CD14-positive monocyte (primary cell): ENCODE results near the gene L3MBTL3. TPM values are rescaled to one million over a fixed set of nuclear protein-coding genes. Genes with fewer than 3 reads are reported as not detected.

Source experiments
- DNase-seq, 3 donors: peaks; one replicate each; pipeline ENCODE4 v3.0.0-alpha.2; 2011 to 2022
- H2AFZ ChIP-seq: 2 replicates; pipeline ENCODE4 v1.6.0; 2012; ENCODE audit warnings: mild to moderate bottlenecking, low read depth, low read length, inconsistent platforms; ENCODE audit not compliant: insufficient read depth, poor library complexity, severe bottlenecking
- H3K27ac ChIP-seq, 2 donors: 1 replicate in 1 of 2; 2 replicates in 1 of 2; pipeline ENCODE4 v1.5.1; 2012 to 2013; ENCODE audit warnings: low read length in 2 of 2, control low read depth in 1 of 2, inconsistent platforms in 1 of 2, low read depth in 1 of 2, mild to moderate bottlenecking in 1 of 2
- H3K27me3 ChIP-seq, 2 donors: one replicate each; pipeline versions ENCODE4 v1.6.0 to v1.6.1; 2011 to 2013; ENCODE audit warnings: low read length in 2 of 2; ENCODE audit not compliant: control insufficient read depth in 2 of 2, insufficient read depth in 2 of 2
- H3K36me3 ChIP-seq, 2 donors: replicated peaks in 1 of 2; 1 replicate in 1 of 2; 2 replicates in 1 of 2; pipeline versions ENCODE4 v1.5.1 to v1.6.1; 2012 to 2013; ENCODE audit warnings: low read length in 2 of 2, control low read depth in 1 of 2, inconsistent platforms in 1 of 2, mild to moderate bottlenecking in 1 of 2; ENCODE audit not compliant: insufficient read depth in 2 of 2, control insufficient read depth in 1 of 2
- H3K4me1 ChIP-seq, 2 donors: 1 replicate in 1 of 2; 2 replicates in 1 of 2; pipeline versions ENCODE4 v1.5.1 to v1.6.1; 2012 to 2013; ENCODE audit warnings: low read length in 2 of 2, control low read depth in 1 of 2, inconsistent platforms in 1 of 2, mild to moderate bottlenecking in 1 of 2, moderate library complexity in 1 of 2; ENCODE audit not compliant: insufficient read depth in 2 of 2, control insufficient read depth in 1 of 2
- H3K4me2 ChIP-seq: replicated peaks from 2 replicates; pipeline ENCODE3; 2012; ENCODE audit warnings: low read length, moderate library complexity, mild to moderate bottlenecking; ENCODE audit not compliant: poor library complexity, severe bottlenecking; ENCODE audit errors: extremely low read depth
- H3K4me3 ChIP-seq, 3 experiments: fragments of 200-600 bp in 1 of 3; sonication (generic) in 1 of 3; replicated peaks in 1 of 3; 1 replicate in 2 of 3; 2 replicates in 1 of 3; pipeline ENCODE4 v1.5.1; 2011 to 2013; ENCODE audit warnings: low read length in 3 of 3, mild to moderate bottlenecking in 3 of 3, control low read depth in 2 of 3, low read depth in 2 of 3, inconsistent platforms in 1 of 3, moderate library complexity in 1 of 3
- H3K79me2 ChIP-seq: 2 replicates; pipeline ENCODE4 v1.6.0; 2012; ENCODE audit warnings: mild to moderate bottlenecking, control low read depth, inconsistent platforms, low read length, moderate library complexity; ENCODE audit not compliant: insufficient read depth
- H3K9ac ChIP-seq: 2 replicates; pipeline ENCODE4 v1.6.0; 2017; ENCODE audit warnings: low read length, mild to moderate bottlenecking; ENCODE audit not compliant: insufficient read depth, poor library complexity, severe bottlenecking
- H3K9me3 ChIP-seq, 2 donors: replicated peaks in 1 of 2; 1 replicate in 1 of 2; 2 replicates in 1 of 2; pipeline versions ENCODE4 v1.5.1 to v1.6.1; 2012 to 2013; ENCODE audit warnings: low read length in 2 of 2, control low read depth in 1 of 2; ENCODE audit not compliant: control insufficient read depth in 1 of 2, insufficient read depth in 1 of 2
- H4K20me1 ChIP-seq: 2 replicates; pipeline ENCODE4 v1.6.0; 2012; ENCODE audit warnings: mild to moderate bottlenecking, low read length, control low read depth, moderate library complexity; ENCODE audit not compliant: insufficient read depth
- H3K27ac Mint-ChIP-seq, 7 donors: one replicate each; pipeline ENCODE4 v1.8.0; 2020; ENCODE audit warnings: mild to moderate bottlenecking in 7 of 7, mixed read lengths in 7 of 7, moderate library complexity in 6 of 7, inconsistent platforms in 2 of 7
- H3K27me3 Mint-ChIP-seq, 3 donors: one replicate each; pipeline ENCODE4 v1.8.0; 2021 to 2022; ENCODE audit warnings: low read depth in 3 of 3, mild to moderate bottlenecking in 3 of 3, mixed read lengths in 3 of 3, moderate library complexity in 3 of 3, inconsistent platforms in 1 of 3
- H3K36me3 Mint-ChIP-seq, 2 donors: one replicate each; pipeline ENCODE4 v1.8.0; 2020; ENCODE audit warnings: mixed read lengths in 2 of 2, inconsistent platforms in 1 of 2, mild to moderate bottlenecking in 1 of 2
- H3K4me1 Mint-ChIP-seq: one replicate; pipeline ENCODE4 v1.8.0; 2020; ENCODE audit warnings: mild to moderate bottlenecking, mixed read lengths
- H3K4me3 Mint-ChIP-seq, 2 donors: one replicate each; pipeline ENCODE4 v1.8.0; 2020; ENCODE audit warnings: mild to moderate bottlenecking in 2 of 2, mixed read lengths in 2 of 2, moderate library complexity in 1 of 2
- H3K9me3 Mint-ChIP-seq, 7 donors: one replicate each; pipeline ENCODE4 v1.8.0; 2020 to 2022; ENCODE audit warnings: mixed read lengths in 7 of 7, mild to moderate bottlenecking in 6 of 7, moderate library complexity in 6 of 7, inconsistent platforms in 2 of 7
- CTCF ChIP-seq: fragments of 200-600 bp; IDR thresholded peaks from one replicate; pipeline ENCODE4 v1.8.0; 2022; ENCODE audit warnings: antibody characterized with exemption, mild to moderate bottlenecking
- WGBS: methylation state at CpG from one replicate; pipeline ENCODE4 v1.1.5; 2013; ENCODE audit warnings: missing lambda C conversion rate; ENCODE audit not compliant: insufficient coverage; 5-methylcytosine and 5-hydroxymethylcytosine counted together
- intact Hi-C, 2 donors: fragments of 100-400 bp; cut with micrococcal nuclease; formaldehyde crosslinking; loops; one replicate each; pipeline versions ENCODE4 v1.15.0 to v1.15.1; 2023
- polyA plus RNA-seq, 3 donors: library from polyadenylated mRNA; depleted of rRNA in 1 of 3; unstranded in 2 of 3; stranded (reverse) in 1 of 3; fragments of 300-500 nt in 2 of 3; fragments of >200 nt in 1 of 3; fragmentation: Illumina TruSeq in 2 of 3; gene quantifications; 1 replicate in 2 of 3; 2 replicates in 1 of 3; pipeline ENCODE4 v1.2.3, GENCODE V29; 2012 to 2021

The L3MBTL3 gene
- polyA plus RNA-seq, 3 donors, result 2.1 to 8.0 (median 3.7) TPM

GRCh38 chr6:130050230-130050629, 31.8 kb downstream of the L3MBTL3 start:
- Histone ChIP-seq H3K9ac (no peak overlapping the region), H3K4me2 (no peak overlapping the region), H3K36me3 (peaks cover 44 to 73% of the 10 kb centered on the region in 2 donors), H3K27me3 (no peaks in the 10 kb centered on the region), H3K79me2 (no peaks in the 10 kb centered on the region), H3K9me3 (no peaks in the 10 kb centered on the region), H4K20me1 (no peaks in the 10 kb centered on the region), H3K4me1 (no peaks in the 10 kb centered on the region), H2AFZ (no peak overlapping the region), H3K4me3 (no peak overlapping the region), H3K27ac (no peak overlapping the region)
- Mint-ChIP-seq H3K4me1 (no peaks in the 10 kb centered on the region), H3K4me3 (no peak overlapping the region), H3K27me3 (no peaks in the 10 kb centered on the region), H3K9me3 (peaks cover 0 to 2% (median 0%) of the 10 kb centered on the region in 7 donors), H3K27ac (no peak overlapping the region), H3K36me3 (peaks cover 62 to 64% of the 10 kb centered on the region in 2 donors)
- intact Hi-C loops, result no loop called here
- no peak for DNase-seq
- 94% methylated on average over 2 of the region's 2 CpGs for WGBS
- TF ChIP-seq CTCF, result no peak

- WGBS, result 94% methylated on average over 7 of the region's 7 CpGs
- H3K27me3 ChIP-seq, result no peaks in the 10 kb centered on the region
- DNase-seq, result no peak
- H3K4me1 ChIP-seq, result no peaks in the 10 kb centered on the region
- peaks cover 63 to 93% of the 10 kb centered on the region in 2 donors for H3K36me3 ChIP-seq
- H3K4me3 ChIP-seq, result no peak overlapping the region
- H3K4me3 Mint-ChIP-seq, result no peak overlapping the region
- H3K9ac ChIP-seq, result no peak overlapping the region
- no peak for TF ChIP-seq CTCF
- H3K27me3 Mint-ChIP-seq, result no peaks in the 10 kb centered on the region
- intact Hi-C loops, result no loop called here
- no peak overlapping the region for H2AFZ ChIP-seq
- no peaks in the 10 kb centered on the region for H3K79me2 ChIP-seq
- peaks cover 5% of the 10 kb centered on the region for H3K4me1 Mint-ChIP-seq
- no peaks in the 10 kb centered on the region for H4K20me1 ChIP-seq
- no peak overlapping the region for H3K4me2 ChIP-seq
- H3K9me3 Mint-ChIP-seq, result peaks cover 0 to 4% (median 0%) of the 10 kb centered on the region in 7 donors
- peaks cover 77 to 89% of the 10 kb centered on the region in 2 donors for H3K36me3 Mint-ChIP-seq
- H3K9me3 ChIP-seq, result no peaks in the 10 kb centered on the region
- no peak overlapping the region for H3K27ac ChIP-seq
- peak overlapping the region in 3 of 7 donors; percentile 4 to 51 (median 39) for H3K27ac Mint-ChIP-seq
Observed at GRCh38 chr6:130054725-130055124, 36.3 kb downstream of the L3MBTL3 start.
